HG03342 (cell line): ENCODE results near the gene SLC23A3.

Source experiments
- ATAC-seq: cut with Tn5 transposase; IDR thresholded peaks from one replicate; pipeline ENCODE4 v1.9.1; 2021; ENCODE audit warnings: mild to moderate bottlenecking, moderate library complexity; ENCODE audit not compliant: unreplicated experiment

SLC23A3 gene

GRCh38 chr2:219176818-219177551, 7.2 kb upstream of the SLC23A3 start, which contains the start of gene CNPPD1:
Gene CNPPD1 (minus strand): TSS chr2:219176925. CDS start chr2:219176828, 97 bp downstream.
- peak; percentile 64 for ATAC-seq

- ATAC-seq: peak; percentile 27
Observed at GRCh38 chr2:219175928-219176817, 6.3 kb upstream of the SLC23A3 start.

GRCh38 chr2:219175486-219175885, 5.7 kb upstream of the SLC23A3 start:
- no peak for ATAC-seq

DNA sequence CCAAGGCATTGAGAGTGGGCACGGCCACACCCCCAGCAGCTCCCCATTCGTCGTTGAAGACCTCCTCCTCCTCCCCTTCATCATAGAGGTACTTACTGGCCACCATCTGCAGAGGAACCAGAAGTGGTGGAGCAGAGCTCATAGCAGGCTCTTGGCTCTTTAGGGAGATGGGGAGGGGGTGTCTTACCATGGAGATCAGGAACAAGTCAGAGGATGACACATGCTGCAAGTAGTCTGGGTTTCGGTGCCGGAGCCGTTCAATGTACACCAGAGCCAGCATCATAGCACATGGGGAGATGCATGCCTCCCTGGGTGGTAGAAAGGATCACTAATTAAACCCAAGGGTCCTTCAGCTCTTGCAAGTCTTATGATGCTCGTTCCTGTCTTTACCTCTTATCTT, 5.0 kb upstream of the SLC23A3 start:
- ATAC-seq: no peak

- no peak for ATAC-seq
Observed at GRCh38 chr2:219174146-219174545, 4.3 kb upstream of the SLC23A3 start.

GRCh38 chr2:219173176-219173575, 3.3 kb upstream of the SLC23A3 start:
- no peak for ATAC-seq

DNA sequence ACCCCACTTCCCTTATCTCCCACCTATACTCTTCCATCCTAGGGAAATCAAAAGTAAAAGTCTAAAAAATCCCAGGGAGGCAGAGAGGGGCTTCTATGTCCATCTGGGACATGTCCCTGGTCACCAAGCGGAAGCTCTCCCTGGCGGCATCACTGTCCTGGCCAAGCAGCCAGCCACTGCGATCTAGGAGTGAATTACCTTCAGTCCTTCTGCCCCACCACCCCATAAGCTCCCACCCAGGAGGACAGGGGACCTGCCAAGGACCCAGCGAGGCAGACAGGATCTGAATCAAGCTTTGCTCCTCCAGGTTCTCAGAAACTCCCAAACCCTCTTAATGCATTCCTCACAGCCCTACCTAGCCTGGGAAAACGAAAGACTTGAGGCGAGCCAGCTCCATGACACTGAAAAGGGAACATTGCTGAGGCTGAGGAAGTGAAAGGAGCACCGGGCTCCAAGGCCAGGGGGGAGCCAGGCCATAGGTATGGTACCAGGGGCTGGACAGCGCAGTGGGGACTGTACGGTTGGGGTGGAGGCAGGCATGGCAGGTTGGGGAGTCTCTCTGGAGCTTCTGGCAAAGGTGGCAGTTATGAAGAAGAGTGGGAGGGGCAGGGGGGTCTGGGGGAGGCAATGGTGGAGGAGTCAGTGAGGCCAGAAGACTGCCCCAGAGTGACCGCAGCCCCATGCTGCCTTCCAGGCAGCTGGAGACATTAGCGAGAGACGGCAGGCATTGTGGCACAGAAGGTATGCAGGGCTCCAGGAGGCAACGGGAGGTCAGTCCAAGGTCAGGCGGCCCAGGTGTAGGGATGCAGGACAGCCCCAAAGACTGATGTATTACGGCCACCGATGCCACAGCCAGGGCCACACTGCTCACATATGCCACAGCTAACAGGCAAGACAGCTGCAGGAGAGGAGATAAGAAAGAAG, 2.7 kb upstream of the SLC23A3 start:
- no peak for ATAC-seq

DNA sequence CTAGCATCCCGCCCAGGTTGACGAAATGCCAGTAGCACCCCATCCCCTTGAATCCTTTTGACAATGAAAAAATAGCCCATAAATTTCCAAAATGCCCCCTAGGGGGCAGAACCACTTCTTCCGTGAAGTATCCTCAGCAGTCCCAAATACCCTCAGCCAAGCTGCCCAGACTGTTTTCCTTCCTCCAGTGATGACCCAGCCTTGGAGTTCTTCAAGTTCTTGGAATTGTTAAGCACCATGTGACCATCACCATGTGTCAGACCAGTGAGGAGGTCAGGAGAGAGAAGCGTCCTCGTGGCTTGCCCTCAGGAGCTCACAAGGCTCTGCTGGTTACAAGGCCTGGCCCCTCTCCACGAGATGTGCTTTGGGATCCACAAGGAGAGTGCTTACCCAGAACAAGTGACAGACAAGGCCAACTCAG, 1.4 kb upstream of the SLC23A3 start:
- no peak for ATAC-seq

DNA sequence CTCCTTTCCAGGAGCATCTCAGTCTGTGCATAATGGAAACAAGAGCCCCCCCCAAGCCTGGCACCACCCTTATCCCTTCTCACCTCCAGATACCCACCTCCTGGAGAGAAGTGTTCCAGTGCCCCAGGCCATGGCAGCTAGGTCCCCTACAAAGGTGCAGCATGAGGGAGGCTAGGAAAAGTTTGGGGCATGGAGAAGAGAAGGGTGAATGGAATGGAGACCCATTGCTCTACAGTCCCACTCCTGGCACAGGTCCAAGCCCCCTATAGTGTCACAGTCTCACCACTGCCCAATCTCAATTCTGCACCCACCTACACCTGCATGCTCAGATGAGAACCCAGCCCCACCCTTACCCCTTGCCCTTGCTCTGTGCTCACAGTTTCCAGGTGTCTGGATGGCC, 897 bp downstream of the SLC23A3 start:
- no peak for ATAC-seq

DNA sequence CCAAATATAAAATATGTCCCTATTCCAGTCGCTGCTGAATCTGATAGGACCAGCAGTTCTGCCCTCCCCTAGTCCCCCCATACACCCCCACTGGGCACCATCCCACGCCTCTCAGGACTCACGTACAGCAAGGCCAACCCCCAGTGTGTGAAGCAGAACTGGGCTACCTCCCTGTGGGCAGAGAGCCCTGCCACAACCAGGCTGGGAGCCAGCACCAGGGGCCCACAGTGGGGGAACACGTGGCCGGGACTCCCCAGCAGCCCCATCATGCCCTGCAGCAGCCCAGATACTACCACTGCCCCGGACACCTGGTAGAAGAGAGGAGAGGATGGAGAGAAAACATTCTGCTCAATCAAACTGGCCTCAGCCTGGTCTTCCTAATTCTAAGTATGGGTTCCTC, 1.3 kb downstream of the SLC23A3 start:
- ATAC-seq: no peak

- ATAC-seq: no peak
Observed at GRCh38 chr2:219167997-219168396, 1.8 kb downstream of the SLC23A3 start.

- no peak for ATAC-seq
Observed at GRCh38 chr2:219165058-219165911, 4.5 kb downstream of the SLC23A3 start.

DNA sequence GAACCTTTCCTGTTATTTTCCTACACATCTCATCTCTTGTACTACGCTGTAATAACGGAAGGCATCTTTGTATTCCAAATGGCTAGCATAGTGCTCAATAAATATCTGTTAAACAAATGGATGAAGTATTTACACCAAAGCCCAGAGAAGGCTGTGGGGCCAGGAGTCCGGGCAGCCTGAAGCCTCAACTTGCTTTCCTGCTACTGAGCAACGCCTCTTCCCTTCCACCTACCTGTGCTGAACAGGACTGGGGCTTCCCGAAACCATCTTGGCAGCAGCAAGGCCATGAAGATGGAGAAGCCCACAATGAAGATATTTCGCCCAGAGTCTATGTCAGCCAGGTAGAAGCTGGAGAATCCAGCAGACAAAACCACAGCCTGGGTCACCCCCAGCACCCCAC, 6.7 kb downstream of the SLC23A3 start:
- no peak for ATAC-seq

- no peak for ATAC-seq
Observed at GRCh38 chr2:219161097-219161496, 8.7 kb downstream of the SLC23A3 start.

DNA sequence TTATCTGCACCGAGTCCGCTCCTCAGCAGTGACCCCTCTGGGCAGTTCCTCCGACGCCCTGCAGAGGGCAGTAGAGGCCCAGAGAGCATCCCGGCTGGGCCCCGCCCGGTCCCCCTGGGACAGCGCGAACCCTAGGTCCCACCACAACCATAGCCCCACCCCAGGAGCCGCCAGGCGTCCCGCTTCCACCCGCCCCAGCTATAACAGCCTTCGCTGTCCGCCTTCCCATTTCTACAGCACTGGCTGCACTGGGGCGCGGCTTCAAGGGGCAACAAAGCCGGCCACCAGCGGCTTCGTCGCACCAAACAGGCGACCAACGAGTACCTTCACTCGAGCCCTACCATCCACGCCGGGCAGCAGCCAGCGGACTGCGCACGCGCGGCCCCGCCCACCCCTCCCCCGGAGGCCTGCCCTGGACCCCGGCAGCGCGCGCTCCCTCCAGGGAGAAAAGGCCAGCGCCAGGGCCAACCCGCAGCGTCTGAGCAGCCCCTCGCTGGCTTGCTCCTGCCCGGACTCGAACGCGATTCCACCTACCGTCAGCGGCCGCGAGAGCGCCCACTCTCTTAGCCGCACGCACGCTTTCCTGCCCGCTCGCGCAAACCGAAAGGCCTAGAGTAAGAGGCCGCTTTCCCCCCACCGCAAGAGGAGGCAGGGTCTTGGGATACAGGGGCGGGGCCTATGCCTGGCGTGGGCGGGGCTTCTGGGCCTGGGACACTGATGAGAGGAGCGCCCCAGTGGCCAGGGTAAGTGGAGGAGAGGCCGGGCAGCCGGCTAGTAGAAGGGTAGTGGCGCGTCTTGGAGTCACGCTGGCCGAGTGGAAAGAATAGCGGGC, 9.4 kb downstream of the SLC23A3 start, which contains the start of gene NHEJ1:
NHEJ1 (minus strand) TSS at position 630 of the 832 bp plus-strand sequence. CDS start 2,453 bp downstream, outside the sequence.
- peak; percentile 87 for ATAC-seq

GRCh38 chr2:219159771-219160185, 10.1 kb downstream of the SLC23A3 start:
- peak; percentile 2 for ATAC-seq

- no peak for ATAC-seq
Observed at GRCh38 chr2:219158586-219158985, 11.2 kb downstream of the SLC23A3 start.

GRCh38 chr2:219158025-219158424, 11.8 kb downstream of the SLC23A3 start:
- ATAC-seq: no peak

DNA sequence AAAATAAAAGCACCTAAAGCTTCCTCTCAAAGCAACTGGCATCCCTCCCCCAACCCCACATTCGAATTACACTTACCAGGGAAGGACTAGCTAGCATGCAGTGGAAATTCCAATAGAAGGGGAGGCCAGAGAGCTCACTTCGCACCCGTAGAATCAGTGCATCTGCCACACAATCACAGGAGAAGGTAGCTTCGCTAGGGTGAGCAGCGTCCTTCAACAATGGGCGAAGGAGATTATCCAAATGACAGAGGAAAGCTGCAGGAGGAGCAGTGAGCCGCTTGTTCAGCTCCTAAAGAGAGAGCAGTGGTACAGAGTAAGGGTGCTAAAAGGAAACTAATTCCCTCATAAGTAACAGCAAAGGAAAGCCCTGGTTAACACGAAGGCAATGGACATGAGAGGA, 12.4 kb downstream of the SLC23A3 start:
- ATAC-seq: no peak
